Mesendoderm (in vitro differentiated cells): ENCODE results near the gene COQ3.
A peak's percentile ranks its signal among the peaks of the same experiment; 100 is the strongest.

Experiments
- DNase-seq: peaks from one replicate; pipeline ENCODE4 v3.0.0; 2013
- H2AK5ac ChIP-seq: 2 replicates; pipeline ENCODE4 v1.6.1; 2013; ENCODE audit warnings: low read length, inconsistent platforms
- H2BK120ac ChIP-seq: 2 replicates; pipeline ENCODE4 v1.6.1; 2013; ENCODE audit warnings: low read depth, mild to moderate bottlenecking, low read length, moderate library complexity, mixed read lengths
- H2BK15ac ChIP-seq: replicated peaks from 2 replicates; pipeline ENCODE4 v1.6.1; 2013; ENCODE audit warnings: low read depth, mild to moderate bottlenecking, moderate library complexity
- H2BK5ac ChIP-seq: 2 replicates; pipeline ENCODE4 v1.6.1; 2013; ENCODE audit warnings: low read length, inconsistent platforms
- H3K18ac ChIP-seq: 2 replicates; pipeline ENCODE4 v1.6.1; 2013; ENCODE audit warnings: mild to moderate bottlenecking, low read length, mixed read lengths
- H3K23ac ChIP-seq: one replicate; pipeline ENCODE4 v1.6.1; 2013; ENCODE audit warnings: low read length
- H3K27ac ChIP-seq: 2 replicates; pipeline ENCODE4 v1.5.1; 2013; ENCODE audit warnings: low read depth, mild to moderate bottlenecking, inconsistent platforms, low read length, moderate library complexity
- H3K27me3 ChIP-seq: 2 replicates; pipeline ENCODE4 v1.6.1; 2013; ENCODE audit warnings: low read length, control low read depth, mild to moderate bottlenecking, inconsistent platforms; ENCODE audit not compliant: insufficient read depth, poor library complexity
- H3K36me3 ChIP-seq: 2 replicates; pipeline ENCODE4 v1.6.1; 2013; ENCODE audit warnings: low read length, inconsistent platforms; ENCODE audit not compliant: control insufficient read depth, insufficient read depth
- H3K4ac ChIP-seq: one replicate; pipeline ENCODE4 v1.6.1; 2013; ENCODE audit warnings: low read depth, mild to moderate bottlenecking, low read length, moderate library complexity
- H3K4me1 ChIP-seq: 2 replicates; pipeline ENCODE4 v1.6.1; 2013; ENCODE audit warnings: low read depth, low read length, inconsistent platforms; ENCODE audit not compliant: control insufficient read depth
- H3K4me2 ChIP-seq: 2 replicates; pipeline ENCODE4 v1.6.1; 2013; ENCODE audit warnings: low read length
- H3K4me3 ChIP-seq: 2 replicates; pipeline ENCODE4 v1.5.1; 2013; ENCODE audit warnings: mild to moderate bottlenecking, low read length
- H3K56ac ChIP-seq: one replicate; pipeline ENCODE4 v1.6.1; 2013; ENCODE audit warnings: low read length
- H3K79me1 ChIP-seq: 2 replicates; pipeline ENCODE4 v1.6.1; 2013; ENCODE audit warnings: low read length, inconsistent platforms
- H3K79me2 ChIP-seq: 2 replicates; pipeline ENCODE4 v1.6.1; 2013; ENCODE audit warnings: mild to moderate bottlenecking, low read length; ENCODE audit not compliant: control insufficient read depth, insufficient read depth
- H3K9ac ChIP-seq: 2 replicates; pipeline ENCODE4 v1.6.1; 2013; ENCODE audit warnings: low read length, inconsistent platforms
- H4K5ac ChIP-seq: one replicate; pipeline ENCODE4 v1.6.1; 2013; ENCODE audit warnings: low read length
- H4K8ac ChIP-seq: one replicate; pipeline ENCODE4 v1.6.1; 2013; ENCODE audit warnings: low read depth, mild to moderate bottlenecking, control low read depth, low read length, moderate library complexity
- WGBS: extraction: QIAGEN DNeasy Blood & Tissue Kit; methylation state at CpG from one replicate; pipeline ENCODE4 v1.1.7; 2013; ENCODE audit warnings: low lambda C conversion rate, missing lambda C conversion rate; ENCODE audit not compliant: insufficient coverage; ENCODE audit errors: extremely low coverage; 5-methylcytosine and 5-hydroxymethylcytosine counted together

COQ3 gene

GRCh38 chr6:99354983-99355382, 39.0 kb downstream of the COQ3 start:
- no peak overlapping the region for H3K27ac ChIP-seq
- no peaks in the 10 kb centered on the region for H3K27me3 ChIP-seq
- H4K8ac ChIP-seq, result no peak overlapping the region
- no peaks in the 10 kb centered on the region for H3K36me3 ChIP-seq
- H3K56ac ChIP-seq, result no peak overlapping the region
- no peaks in the 10 kb centered on the region for H3K4me1 ChIP-seq
- no peak overlapping the region for H3K4me2 ChIP-seq
- no peak overlapping the region for H3K23ac ChIP-seq
- no peaks in the 10 kb centered on the region for H3K79me1 ChIP-seq
- no peak overlapping the region for H3K4me3 ChIP-seq
- DNase-seq, result no peak
- H3K4ac ChIP-seq, result no peak overlapping the region
- no peak overlapping the region for H3K9ac ChIP-seq
- no peak overlapping the region for H2BK5ac ChIP-seq
- H2BK15ac ChIP-seq, result no peak overlapping the region
- no peaks in the 10 kb centered on the region for H3K79me2 ChIP-seq
- no peak overlapping the region for H2AK5ac ChIP-seq
- no peak overlapping the region for H2BK120ac ChIP-seq
- no peak overlapping the region for H3K18ac ChIP-seq
- no CpG with 5 or more reads among the region's 4 CpGs for WGBS
- no peak overlapping the region for H4K5ac ChIP-seq

- H3K79me1 ChIP-seq, result peaks cover 3% of the 10 kb centered on the region
- DNase-seq, result peak; percentile 49
- no peak overlapping the region for H3K9ac ChIP-seq
- H3K56ac ChIP-seq, result no peak overlapping the region
- H2BK15ac ChIP-seq, result no peak overlapping the region
- no peak overlapping the region for H3K27ac ChIP-seq
- no peak overlapping the region for H3K23ac ChIP-seq
- no peak overlapping the region for H3K18ac ChIP-seq
- no peak overlapping the region for H2AK5ac ChIP-seq
- peaks cover 3% of the 10 kb centered on the region for H3K4me1 ChIP-seq
- H4K5ac ChIP-seq, result no peak overlapping the region
- no peak overlapping the region for H4K8ac ChIP-seq
- H3K4me3 ChIP-seq, result no peak overlapping the region
- H3K27me3 ChIP-seq, result no peaks in the 10 kb centered on the region
- H3K79me2 ChIP-seq, result no peaks in the 10 kb centered on the region
- no peak overlapping the region for H3K4ac ChIP-seq
- no peak overlapping the region for H2BK5ac ChIP-seq
- no CpG with 5 or more reads among the region's 9 CpGs for WGBS
- H3K36me3 ChIP-seq, result no peaks in the 10 kb centered on the region
- no peak overlapping the region for H2BK120ac ChIP-seq
- H3K4me2 ChIP-seq, result no peak overlapping the region
These were observed 40.9 kb downstream of the COQ3 start for GRCh38 chr6:99353126-99353525.

GRCh38 chr6:99350573-99350972, 43.4 kb downstream of the COQ3 start:
- H2BK120ac ChIP-seq, result no peak overlapping the region
- DNase-seq, result peak; percentile 13
- H3K4me2 ChIP-seq, result no peak overlapping the region
- no peak overlapping the region for H3K23ac ChIP-seq
- H3K4ac ChIP-seq, result no peak overlapping the region
- peaks cover 3% of the 10 kb centered on the region for H3K79me1 ChIP-seq
- H4K8ac ChIP-seq, result no peak overlapping the region
- no peak overlapping the region for H3K27ac ChIP-seq
- no peak overlapping the region for H3K4me3 ChIP-seq
- H3K36me3 ChIP-seq, result no peaks in the 10 kb centered on the region
- H2BK15ac ChIP-seq, result no peak overlapping the region
- no peak overlapping the region for H2AK5ac ChIP-seq
- no peak overlapping the region for H3K18ac ChIP-seq
- no peaks in the 10 kb centered on the region for H3K79me2 ChIP-seq
- H3K4me1 ChIP-seq, result peaks cover 5% of the 10 kb centered on the region
- no peak overlapping the region for H3K9ac ChIP-seq
- no peaks in the 10 kb centered on the region for H3K27me3 ChIP-seq
- H2BK5ac ChIP-seq, result no peak overlapping the region
- no CpG with 5 or more reads among the region's 10 CpGs for WGBS
- peak overlapping the region; percentile 5 for H3K56ac ChIP-seq
- H4K5ac ChIP-seq, result no peak overlapping the region

GRCh38 chr6:99349171-99350141, 44.5 kb downstream of the COQ3 start, which contains the start of gene FAXC:
Gene FAXC (minus strand): TSS chr6:99349674. CDS start chr6:99349372, 302 bp downstream.
- H3K18ac ChIP-seq, result peak within 1 kb of the TSS; percentile 97
- H3K4ac ChIP-seq, result peak within 1 kb of the TSS; percentile 77
- peak within 1 kb of the TSS; percentile 83 for H3K56ac ChIP-seq
- DNase-seq, result peak; percentile 80
- no peaks in the 10 kb centered on the region for H3K27me3 ChIP-seq
- no peaks in the 10 kb centered on the region for H3K79me2 ChIP-seq
- no peak within 1 kb of the TSS for H2BK5ac ChIP-seq
- WGBS, result no CpG with 5 or more reads among the region's 108 CpGs
- H3K79me1 ChIP-seq, result peaks cover 3% of the 10 kb centered on the region
- peak within 1 kb of the TSS; percentile 10 for H2BK15ac ChIP-seq
- H3K23ac ChIP-seq, result no peak within 1 kb of the TSS
- H3K9ac ChIP-seq, result peak within 1 kb of the TSS; percentile 60
- peak within 1 kb of the TSS; percentile 77 for H3K27ac ChIP-seq
- H4K5ac ChIP-seq, result no peak within 1 kb of the TSS
- H2BK120ac ChIP-seq, result no peak within 1 kb of the TSS
- H2AK5ac ChIP-seq, result no peak within 1 kb of the TSS
- H3K4me1 ChIP-seq, result peaks cover 5% of the 10 kb centered on the region
- H3K4me3 ChIP-seq, result peak within 1 kb of the TSS; percentile 58
- peak within 1 kb of the TSS; percentile 76 for H3K4me2 ChIP-seq
- no peaks in the 10 kb centered on the region for H3K36me3 ChIP-seq
- H4K8ac ChIP-seq, result peak within 1 kb of the TSS; percentile 69

GRCh38 chr6:99348288-99349170, 45.5 kb downstream of the COQ3 start:
- no peak overlapping the region for H3K23ac ChIP-seq
- peak overlapping the region; percentile 60 for H3K9ac ChIP-seq
- H2BK120ac ChIP-seq, result no peak overlapping the region
- peak; percentile 50 for DNase-seq
- peak overlapping the region; percentile 83 for H3K56ac ChIP-seq
- H2BK15ac ChIP-seq, result no peak overlapping the region
- peaks cover 7% of the 10 kb centered on the region for H3K79me1 ChIP-seq
- H3K4me1 ChIP-seq, result peaks cover 5% of the 10 kb centered on the region
- H3K79me2 ChIP-seq, result no peaks in the 10 kb centered on the region
- no peak overlapping the region for H4K8ac ChIP-seq
- H3K36me3 ChIP-seq, result no peaks in the 10 kb centered on the region
- H3K4me3 ChIP-seq, result peak overlapping the region; percentile 58
- peak overlapping the region; percentile 76 for H3K4me2 ChIP-seq
- peak overlapping the region; percentile 97 for H3K18ac ChIP-seq
- no peak overlapping the region for H3K27ac ChIP-seq
- H3K4ac ChIP-seq, result peak overlapping the region; percentile 77
- H2AK5ac ChIP-seq, result no peak overlapping the region
- H2BK5ac ChIP-seq, result no peak overlapping the region
- WGBS, result no CpG with 5 or more reads among the region's 25 CpGs
- H3K27me3 ChIP-seq, result no peaks in the 10 kb centered on the region
- H4K5ac ChIP-seq, result no peak overlapping the region
